Measurements from ENCODE around the gene IQUB.
"Not testable (repeated sequence)": the region's sequence is repeated elsewhere in the genome, so short reads cannot be mapped to it uniquely, and the experiment has no call there.

The IQUB gene

GRCh38 chr7:123538897-123539296 is 4.5 kb upstream of the IQUB start:
- no peak for DNase-seq

DNA sequence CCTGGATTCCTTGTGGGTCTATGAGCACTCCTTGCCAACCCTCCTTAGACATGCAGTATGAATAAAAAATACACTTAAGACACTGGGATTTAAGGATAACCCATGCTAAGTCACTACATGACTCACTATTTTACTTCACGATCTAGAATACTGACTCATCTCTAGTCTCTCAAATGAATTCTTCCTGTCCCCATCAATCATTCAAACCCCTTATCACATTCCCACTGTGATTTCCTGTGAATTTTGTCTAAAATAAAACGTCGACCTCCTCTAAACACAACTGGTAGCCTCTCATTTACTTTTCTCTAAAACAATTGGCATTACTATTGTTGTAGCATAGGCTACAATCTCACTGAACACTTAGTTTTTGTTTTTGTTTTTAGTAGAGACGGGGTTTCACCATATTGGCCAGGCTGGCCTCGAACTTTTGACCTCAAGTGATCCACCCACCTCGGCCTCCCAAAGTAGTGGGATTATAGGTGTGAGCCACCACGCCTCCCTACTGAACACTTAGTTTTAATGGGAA is 3.9 kb upstream of the IQUB start:
- no peak for DNase-seq

DNA sequence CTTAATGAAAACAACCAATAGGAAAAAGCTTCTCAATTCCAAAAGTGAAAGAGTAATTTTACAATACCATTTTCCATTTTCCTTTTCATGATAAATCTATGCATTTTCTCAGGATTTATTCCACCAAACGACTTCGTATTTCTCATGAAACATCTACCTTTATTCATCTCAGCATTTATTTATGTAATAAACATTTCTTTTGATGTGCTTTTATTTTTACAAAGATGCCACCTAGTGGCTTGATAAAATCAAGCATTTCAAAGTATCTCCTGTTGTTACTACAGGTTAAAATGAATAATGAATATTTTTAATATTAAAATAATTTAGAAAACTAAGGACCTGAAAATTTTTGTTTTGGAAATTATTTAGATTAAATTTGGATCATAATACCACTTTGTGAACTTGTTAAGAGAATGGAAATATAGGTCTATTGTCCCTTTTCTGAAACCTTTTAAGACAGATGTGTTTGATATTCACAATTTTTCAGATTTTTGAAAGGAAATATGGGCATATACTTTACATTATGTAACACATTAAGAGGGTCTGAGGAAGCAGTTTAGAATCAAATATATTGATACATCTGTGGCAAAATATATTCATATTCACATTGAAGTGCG is 2.7 kb upstream of the IQUB start:
- DNase-seq, result peak in 1 of 2 donors; percentile 60

- no peak for DNase-seq
Observed at GRCh38 chr7:123535517-123535916, 1.1 kb upstream of the IQUB start.

GRCh38 chr7:123533929-123534382 is 439 bp downstream of the IQUB start:
- peak in 1 of 2 donors; percentile 46 for DNase-seq

DNA sequence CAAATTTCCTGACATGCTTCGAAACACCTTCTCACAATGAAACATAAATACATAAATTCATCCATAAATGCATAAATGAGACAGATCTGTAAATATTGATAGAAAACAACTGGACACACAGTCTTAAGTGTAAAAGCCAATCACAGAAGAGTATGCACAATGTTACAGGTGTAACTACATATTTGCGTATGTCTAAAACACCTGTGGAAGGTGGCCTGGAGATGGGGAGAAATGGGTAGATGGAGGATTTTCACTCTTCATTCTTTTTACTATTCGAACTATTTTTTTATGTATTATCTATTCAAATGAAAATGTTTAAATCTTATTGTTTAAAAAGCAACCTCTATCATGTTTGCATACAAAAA is 860 bp downstream of the IQUB start:
- DNase-seq, result no peak

- peak; percentile 31 to 43 for DNase-seq
Observed at GRCh38 chr7:123532788-123533552, 1.4 kb downstream of the IQUB start.

GRCh38 chr7:123532343-123532742 is 2.1 kb downstream of the IQUB start:
- DNase-seq, result not testable (repeated sequence)

GRCh38 chr7:123530035-123530591 is 4.3 kb downstream of the IQUB start:
- not testable (repeated sequence) for DNase-seq

DNA sequence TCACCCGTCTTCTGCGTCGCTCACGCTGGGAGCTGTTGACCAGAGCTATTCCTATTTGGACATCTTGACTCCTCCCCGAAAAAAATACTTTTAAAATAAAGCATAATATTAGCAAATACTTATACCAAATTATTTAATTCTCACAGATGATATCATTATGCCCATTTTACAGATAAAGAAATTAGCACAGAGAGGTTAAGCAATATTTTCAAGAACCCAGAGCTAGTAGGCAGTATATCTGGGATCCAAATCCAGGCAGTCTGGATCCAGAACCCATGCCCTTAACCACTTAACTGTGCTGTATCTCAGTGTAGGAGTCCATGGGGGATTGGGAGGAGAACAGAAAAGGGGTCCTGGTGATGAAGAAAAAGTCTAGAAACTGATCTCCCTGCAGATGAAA is 6.1 kb downstream of the IQUB start:
- DNase-seq, result no peak

- DNase-seq, result not testable (repeated sequence)
Observed at GRCh38 chr7:123527712-123528225, 6.6 kb downstream of the IQUB start.

DNA sequence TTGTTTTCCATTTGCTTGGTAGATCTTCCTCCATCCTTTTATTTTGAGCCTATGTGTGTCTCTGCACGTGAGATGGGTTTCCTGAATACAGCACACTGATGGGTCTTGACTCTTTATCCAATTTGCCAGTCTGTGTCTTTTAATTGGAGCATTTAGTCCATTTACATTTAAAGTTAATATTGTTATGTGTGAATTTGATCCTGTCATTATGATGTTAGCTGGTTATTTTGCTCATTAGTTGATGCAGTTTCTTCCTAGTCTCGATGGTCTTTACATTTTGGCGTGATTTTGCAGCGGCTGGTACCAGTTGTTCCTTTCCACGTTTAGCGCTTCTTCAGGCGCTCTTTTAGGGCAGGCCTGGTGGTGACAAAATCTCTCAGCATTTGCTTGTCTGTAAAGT is 7.9 kb downstream of the IQUB start:
- not testable (repeated sequence) for DNase-seq

DNA sequence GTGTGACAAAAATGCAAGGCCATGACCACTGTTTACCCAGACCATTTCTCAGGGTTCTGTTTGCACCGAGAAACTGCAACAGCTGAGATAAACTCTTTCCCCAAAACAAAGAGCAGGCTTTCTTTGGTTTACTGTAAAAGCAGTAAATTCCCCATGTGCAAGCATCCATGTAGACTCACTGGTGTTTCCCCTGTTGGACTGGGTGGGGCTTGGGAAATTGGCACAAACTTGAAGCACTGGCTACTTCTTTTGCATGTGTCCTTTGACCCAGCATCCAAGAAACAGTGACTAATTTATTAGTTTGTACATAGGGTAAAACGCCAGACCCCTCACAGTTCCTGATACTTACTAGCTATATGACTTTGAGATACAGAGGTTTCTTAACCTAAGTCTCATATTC is 12.3 kb downstream of the IQUB start:
- DNase-seq, result no peak

GRCh38 chr7:123505221-123505620 is 29.2 kb downstream of the IQUB start:
- no peak for DNase-seq

DNA sequence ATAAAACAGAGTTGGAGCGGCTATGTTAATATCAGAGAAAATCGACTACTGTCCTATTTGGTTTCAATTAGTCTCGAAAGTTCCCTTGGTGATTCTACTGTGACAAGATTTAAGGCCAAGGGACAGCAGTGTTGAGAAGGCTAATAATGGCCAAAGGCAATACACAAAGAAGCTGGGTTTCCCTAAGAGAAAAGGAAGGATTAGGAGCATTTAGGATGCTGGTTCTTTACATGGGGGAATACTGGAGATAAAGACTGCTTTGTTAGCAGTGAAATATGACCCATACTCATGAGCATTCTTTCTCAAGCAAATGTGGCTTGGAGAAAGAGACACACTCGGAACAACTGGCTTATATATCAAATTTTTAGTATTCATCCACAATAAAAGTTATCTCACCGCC is 32.2 kb downstream of the IQUB start:
- no peak for DNase-seq

DNA sequence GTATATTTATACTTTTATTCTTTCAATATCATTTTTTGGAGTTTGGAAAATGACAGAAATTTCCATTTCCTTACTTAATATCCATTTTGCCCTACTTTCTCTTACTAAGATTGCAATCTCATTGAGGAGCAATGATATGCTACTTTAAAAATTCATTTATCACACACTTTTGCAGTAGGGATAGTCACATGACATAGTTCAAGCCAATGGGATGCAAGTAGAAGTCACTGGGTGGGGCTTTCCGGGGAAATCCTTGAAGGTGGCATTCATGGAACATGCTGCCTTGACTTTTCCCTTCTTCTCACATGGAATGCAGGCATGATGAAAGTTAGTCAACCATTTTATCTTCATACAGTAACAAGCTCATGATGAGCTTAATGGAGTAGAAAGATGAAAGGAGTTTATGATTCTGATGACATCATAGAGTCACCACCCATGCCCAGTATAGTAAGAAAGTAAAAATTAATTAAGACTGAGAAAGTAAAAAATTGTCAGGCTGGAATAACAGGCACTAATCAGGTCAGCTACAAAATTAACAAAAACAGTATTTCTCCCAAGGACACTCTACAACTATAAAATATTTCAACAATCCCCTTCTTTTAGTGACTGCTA is 33.4 kb downstream of the IQUB start:
- no peak for DNase-seq

GRCh38 chr7:123499211-123499970 is 35.0 kb downstream of the IQUB start:
- DNase-seq, result no peak

GRCh38 chr7:123498601-123499000 is 35.8 kb downstream of the IQUB start:
- DNase-seq, result no peak

GRCh38 chr7:123498031-123498430 is 36.4 kb downstream of the IQUB start:
- no peak for DNase-seq

- peak in 1 of 2 donors; percentile 59 for DNase-seq
Observed at GRCh38 chr7:123494193-123494796, 40.1 kb downstream of the IQUB start.

DNA sequence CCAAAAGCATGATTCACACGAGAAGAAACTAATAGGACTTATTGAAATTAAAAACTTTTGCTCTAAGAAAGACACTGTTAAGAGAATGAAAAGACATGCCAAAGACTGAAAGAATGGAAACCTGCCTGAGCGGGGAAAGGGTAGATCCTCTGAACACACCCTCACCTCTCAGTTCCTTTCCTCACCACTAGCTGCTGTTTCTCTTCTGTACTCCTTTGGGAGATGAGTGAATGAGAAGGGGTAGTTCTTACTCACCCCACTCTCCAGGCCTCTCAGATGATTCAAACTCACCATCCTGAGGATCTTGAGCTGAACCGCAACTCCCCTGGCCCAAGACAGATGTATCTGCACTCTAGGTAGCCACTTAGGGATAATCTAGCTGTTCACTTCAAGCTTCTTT is 41.9 kb downstream of the IQUB start:
- DNase-seq, result no peak

GRCh38 chr7:123485721-123486120 is 48.7 kb downstream of the IQUB start:
- no peak for DNase-seq

Data from CD4-positive, alpha-beta T cell treated with Interferon alpha-2 for 1 hour (primary cell).